ENCODE data around the gene CAPN9. TPM values are rescaled to one million over a fixed set of nuclear protein-coding genes. Genes with fewer than 3 reads are reported as not detected.

The CAPN9 gene
- polyA plus RNA-seq, 5 donors = 1.0 to 2.8 (median 1.1) TPM

- DNase-seq = peak; percentile 83 to 86
Observed at GRCh38 chr1:230768903-230769570, 21.8 kb downstream of the CAPN9 start.

GRCh38 chr1:230770317-230770716, 23.1 kb downstream of the CAPN9 start:
- no peak for DNase-seq

GRCh38 chr1:230771773-230772354, 24.7 kb downstream of the CAPN9 start:
- DNase-seq = no peak

GRCh38 chr1:230772457-230773395, 25.5 kb downstream of the CAPN9 start:
- peak in 1 of 2 donors; percentile 53 for DNase-seq

GRCh38 chr1:230773396-230774033, 26.3 kb downstream of the CAPN9 start:
- DNase-seq = no peak

GRCh38 chr1:230778916-230779590, 31.9 kb downstream of the CAPN9 start:
- no peak for DNase-seq

- no peak for DNase-seq
Observed at GRCh38 chr1:230781131-230781530, 33.9 kb downstream of the CAPN9 start.

- no peak for DNase-seq
Observed at GRCh38 chr1:230781594-230781993, 34.4 kb downstream of the CAPN9 start.

- DNase-seq = no peak
Observed at GRCh38 chr1:230784163-230784562, 37.0 kb downstream of the CAPN9 start.

GRCh38 chr1:230785636-230786384, 38.6 kb downstream of the CAPN9 start:
- DNase-seq = no peak

GRCh38 chr1:230786385-230786753, 39.2 kb downstream of the CAPN9 start:
- DNase-seq = no peak

GRCh38 chr1:230787471-230787870, 40.3 kb downstream of the CAPN9 start:
- no peak for DNase-seq

GRCh38 chr1:230788561-230789275, 41.5 kb downstream of the CAPN9 start:
- DNase-seq = no peak

GRCh38 chr1:230790026-230790425, 42.8 kb downstream of the CAPN9 start:
- DNase-seq = no peak

- no peak for DNase-seq
Observed at GRCh38 chr1:230791986-230792564, 44.9 kb downstream of the CAPN9 start.

- no peak for DNase-seq
Observed at GRCh38 chr1:230792691-230793462, 45.7 kb downstream of the CAPN9 start.

GRCh38 chr1:230793463-230793745, 46.2 kb downstream of the CAPN9 start:
- DNase-seq = no peak

- no peak for DNase-seq
Observed at GRCh38 chr1:230794431-230794830, 47.2 kb downstream of the CAPN9 start.
